HepG2 (cell line): Measurements from ENCODE around the gene NIPAL1. TPM values are rescaled to one million over a fixed set of nuclear protein-coding genes. Genes with fewer than 3 reads are reported as not detected.

Experiments
- BORCS8-MEF2B ChIP-seq: sonication (generic); formaldehyde crosslinking; IDR thresholded peaks from 2 replicates; pipeline ENCODE4 v1.8.0; 2022; ENCODE audit warnings: mild to moderate bottlenecking, missing genetic modification reagents
- KDM2A ChIP-seq: sonication (generic); formaldehyde crosslinking; IDR thresholded peaks from 2 replicates; pipeline ENCODE4 v1.4.0; 2020; ENCODE audit warnings: low read depth, missing genetic modification reagents, borderline replicate concordance
- NAIF1 ChIP-seq: sonication (generic); formaldehyde crosslinking; IDR thresholded peaks from 2 replicates; pipeline ENCODE4 v1.5.0; 2020; ENCODE audit warnings: mild to moderate bottlenecking, missing genetic modification reagents, borderline replicate concordance
- SIX4 ChIP-seq: sonication (generic); formaldehyde crosslinking; IDR thresholded peaks from 2 replicates; pipeline ENCODE4 v1.4.0; 2020; ENCODE audit warnings: missing genetic modification reagents
- SOX5 ChIP-seq: IDR thresholded peaks from 2 replicates; pipeline ENCODE4 v1.6.1; 2016; ENCODE audit warnings: borderline replicate concordance
- ZNF558 ChIP-seq: sonication (generic); formaldehyde crosslinking; IDR thresholded peaks from 2 replicates; pipeline ENCODE4 v1.9.0; 2022; ENCODE audit warnings: mild to moderate bottlenecking, missing genetic modification reagents, borderline replicate concordance
- polyA plus RNA-seq, 8 experiments: library from polyadenylated mRNA; depleted of rRNA in 3 of 8; stranded (reverse) in 7 of 8; unstranded in 1 of 8; fragments of >200 nt; fragmentation: Illumina TruSeq in 4 of 8; extraction: Trizol in 4 of 8; gene quantifications; 2 replicates each; pipeline versions ENCODE4 v1.2.1 to v1.2.3, GENCODE V29; 2011 to 2016; ENCODE audit warnings: low read depth in 4 of 8, missing spikeins in 1 of 8, mixed read lengths in 1 of 8; ENCODE audit not compliant: insufficient read depth in 1 of 8
- total RNA-seq, 5 experiments: library from RNA; depleted of rRNA; stranded (reverse); fragments of >200 nt; fragmentation: Illumina TruSeq; extraction: Trizol; gene quantifications; 2 replicates each; pipeline ENCODE4 v1.2.3, GENCODE V29; 2016; ENCODE audit warnings: low read depth in 1 of 5
- TF ChIP-seq, protein P1 (sequence below): sonication (generic); formaldehyde crosslinking; IDR thresholded peaks from 2 replicates; pipeline ENCODE4 v1.8.0; 2022; ENCODE audit warnings: mild to moderate bottlenecking, missing genetic modification reagents, borderline replicate concordance
- TF ChIP-seq, protein P2 (sequence below): sonication (generic); formaldehyde crosslinking; IDR thresholded peaks from 2 replicates; pipeline ENCODE4 v1.4.0; 2020; ENCODE audit warnings: mild to moderate bottlenecking, missing genetic modification reagents
- TF ChIP-seq, protein P3 (sequence below): sonication (generic); formaldehyde crosslinking; IDR thresholded peaks from 2 replicates; pipeline ENCODE4 v1.5.0; 2020; ENCODE audit warnings: mild to moderate bottlenecking, missing genetic modification reagents, borderline replicate concordance
- TF ChIP-seq, protein P4 (sequence below): sonication (generic); formaldehyde crosslinking; IDR thresholded peaks from 2 replicates; pipeline ENCODE4 v1.4.0; 2020; ENCODE audit warnings: missing genetic modification reagents, borderline replicate concordance

The NIPAL1 gene
- total and polyA plus RNA-seq, 2 of the 13 experiments (the other 11 are each of a cell fraction or from before 2014, with no cell fraction given) = 1.4 to 3.4 TPM

DNA sequence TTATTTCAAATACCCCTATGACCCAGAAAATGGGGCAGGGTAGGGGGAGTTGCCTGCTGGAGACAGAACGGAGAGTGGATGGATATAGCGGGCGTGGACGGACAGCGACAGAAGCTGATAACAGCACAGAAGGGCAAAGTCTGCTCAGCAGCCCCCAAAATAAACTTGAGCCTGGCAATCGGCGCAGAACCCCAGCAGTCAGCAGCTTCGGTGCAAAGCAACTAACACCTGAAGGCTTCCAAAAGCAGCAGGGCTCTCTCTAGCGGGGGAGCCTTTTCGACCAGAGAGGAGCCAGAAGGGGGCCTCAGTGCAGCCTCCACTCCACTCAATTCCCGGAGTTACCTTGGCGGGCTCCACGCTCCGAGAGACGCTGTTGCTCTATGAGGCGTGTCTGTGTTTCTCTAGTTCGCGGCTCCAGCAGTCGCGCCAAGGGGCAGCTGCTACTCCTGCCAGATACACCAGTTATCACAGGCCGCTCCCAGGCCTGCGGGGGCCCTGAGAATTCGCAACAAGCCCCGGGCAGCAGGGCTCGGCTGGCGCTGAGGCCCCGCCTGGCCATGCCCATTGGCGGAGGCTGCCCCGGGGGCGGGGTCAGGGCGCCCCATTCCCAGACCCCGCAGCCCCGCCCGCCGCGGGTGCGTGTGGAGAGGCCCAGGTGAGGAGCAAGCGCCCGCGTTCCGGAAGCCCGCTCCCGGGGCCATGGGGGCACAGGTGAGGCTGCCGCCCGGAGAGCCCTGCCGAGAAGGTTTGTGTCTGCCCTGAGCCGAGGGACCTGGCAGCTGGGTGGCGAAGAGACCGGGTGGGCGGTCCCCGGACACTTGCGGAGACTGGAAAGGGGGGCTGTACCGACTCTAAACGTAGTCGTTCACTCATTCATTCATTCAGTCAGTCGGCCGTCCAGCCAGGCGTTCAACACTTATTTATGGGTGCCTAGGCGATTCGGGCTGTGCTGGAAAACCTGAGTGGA lies at the start of gene NIPAL1, which contains the start of gene CNGA1 (continued):
- TF ChIP-seq, protein P1, sequence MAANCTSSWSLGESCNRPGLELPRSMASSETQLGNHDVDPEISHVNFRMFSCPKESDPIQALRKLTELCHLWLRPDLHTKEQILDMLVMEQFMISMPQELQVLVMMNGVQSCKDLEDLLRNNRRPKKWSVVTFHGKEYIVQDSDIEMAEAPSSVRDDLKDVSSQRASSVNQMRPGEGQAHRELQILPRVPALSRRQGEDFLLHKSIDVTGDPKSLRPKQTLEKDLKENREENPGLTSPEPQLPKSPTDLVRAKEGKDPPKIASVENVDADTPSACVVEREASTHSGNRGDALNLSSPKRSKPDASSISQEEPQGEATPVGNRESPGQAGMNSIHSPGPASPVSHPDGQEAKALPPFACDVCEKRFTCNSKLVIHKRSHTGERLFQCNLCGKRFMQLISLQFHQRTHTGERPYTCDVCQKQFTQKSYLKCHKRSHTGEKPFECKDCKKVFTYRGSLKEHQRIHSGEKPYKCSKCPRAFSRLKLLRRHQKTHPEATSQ = no peak; the same call in 1 of the 2 replicates
- TF ChIP-seq BORCS8-MEF2B (no peak), NAIF1 (no peak), ZNF558 (CRISPR knock-in tag) (no peak; the same call in 1 of the 2 replicates), KDM2A (CRISPR knock-in tag) (no peak), SOX5 (CRISPR knock-in tag) (peak; percentile 11; the same call in 1 of the 2 replicates), SIX4 (no peak)
- TF ChIP-seq, protein P2, sequence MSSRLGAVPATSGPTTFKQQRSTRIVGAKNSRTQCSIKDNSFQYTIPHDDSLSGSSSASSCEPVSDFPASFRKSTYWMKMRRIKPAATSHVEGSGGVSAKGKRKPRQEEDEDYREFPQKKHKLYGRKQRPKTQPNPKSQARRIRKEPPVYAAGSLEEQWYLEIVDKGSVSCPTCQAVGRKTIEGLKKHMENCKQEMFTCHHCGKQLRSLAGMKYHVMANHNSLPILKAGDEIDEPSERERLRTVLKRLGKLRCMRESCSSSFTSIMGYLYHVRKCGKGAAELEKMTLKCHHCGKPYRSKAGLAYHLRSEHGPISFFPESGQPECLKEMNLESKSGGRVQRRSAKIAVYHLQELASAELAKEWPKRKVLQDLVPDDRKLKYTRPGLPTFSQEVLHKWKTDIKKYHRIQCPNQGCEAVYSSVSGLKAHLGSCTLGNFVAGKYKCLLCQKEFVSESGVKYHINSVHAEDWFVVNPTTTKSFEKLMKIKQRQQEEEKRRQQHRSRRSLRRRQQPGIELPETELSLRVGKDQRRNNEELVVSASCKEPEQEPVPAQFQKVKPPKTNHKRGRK (CRISPR knock-in tag) = no peak
- TF ChIP-seq, protein P3, sequence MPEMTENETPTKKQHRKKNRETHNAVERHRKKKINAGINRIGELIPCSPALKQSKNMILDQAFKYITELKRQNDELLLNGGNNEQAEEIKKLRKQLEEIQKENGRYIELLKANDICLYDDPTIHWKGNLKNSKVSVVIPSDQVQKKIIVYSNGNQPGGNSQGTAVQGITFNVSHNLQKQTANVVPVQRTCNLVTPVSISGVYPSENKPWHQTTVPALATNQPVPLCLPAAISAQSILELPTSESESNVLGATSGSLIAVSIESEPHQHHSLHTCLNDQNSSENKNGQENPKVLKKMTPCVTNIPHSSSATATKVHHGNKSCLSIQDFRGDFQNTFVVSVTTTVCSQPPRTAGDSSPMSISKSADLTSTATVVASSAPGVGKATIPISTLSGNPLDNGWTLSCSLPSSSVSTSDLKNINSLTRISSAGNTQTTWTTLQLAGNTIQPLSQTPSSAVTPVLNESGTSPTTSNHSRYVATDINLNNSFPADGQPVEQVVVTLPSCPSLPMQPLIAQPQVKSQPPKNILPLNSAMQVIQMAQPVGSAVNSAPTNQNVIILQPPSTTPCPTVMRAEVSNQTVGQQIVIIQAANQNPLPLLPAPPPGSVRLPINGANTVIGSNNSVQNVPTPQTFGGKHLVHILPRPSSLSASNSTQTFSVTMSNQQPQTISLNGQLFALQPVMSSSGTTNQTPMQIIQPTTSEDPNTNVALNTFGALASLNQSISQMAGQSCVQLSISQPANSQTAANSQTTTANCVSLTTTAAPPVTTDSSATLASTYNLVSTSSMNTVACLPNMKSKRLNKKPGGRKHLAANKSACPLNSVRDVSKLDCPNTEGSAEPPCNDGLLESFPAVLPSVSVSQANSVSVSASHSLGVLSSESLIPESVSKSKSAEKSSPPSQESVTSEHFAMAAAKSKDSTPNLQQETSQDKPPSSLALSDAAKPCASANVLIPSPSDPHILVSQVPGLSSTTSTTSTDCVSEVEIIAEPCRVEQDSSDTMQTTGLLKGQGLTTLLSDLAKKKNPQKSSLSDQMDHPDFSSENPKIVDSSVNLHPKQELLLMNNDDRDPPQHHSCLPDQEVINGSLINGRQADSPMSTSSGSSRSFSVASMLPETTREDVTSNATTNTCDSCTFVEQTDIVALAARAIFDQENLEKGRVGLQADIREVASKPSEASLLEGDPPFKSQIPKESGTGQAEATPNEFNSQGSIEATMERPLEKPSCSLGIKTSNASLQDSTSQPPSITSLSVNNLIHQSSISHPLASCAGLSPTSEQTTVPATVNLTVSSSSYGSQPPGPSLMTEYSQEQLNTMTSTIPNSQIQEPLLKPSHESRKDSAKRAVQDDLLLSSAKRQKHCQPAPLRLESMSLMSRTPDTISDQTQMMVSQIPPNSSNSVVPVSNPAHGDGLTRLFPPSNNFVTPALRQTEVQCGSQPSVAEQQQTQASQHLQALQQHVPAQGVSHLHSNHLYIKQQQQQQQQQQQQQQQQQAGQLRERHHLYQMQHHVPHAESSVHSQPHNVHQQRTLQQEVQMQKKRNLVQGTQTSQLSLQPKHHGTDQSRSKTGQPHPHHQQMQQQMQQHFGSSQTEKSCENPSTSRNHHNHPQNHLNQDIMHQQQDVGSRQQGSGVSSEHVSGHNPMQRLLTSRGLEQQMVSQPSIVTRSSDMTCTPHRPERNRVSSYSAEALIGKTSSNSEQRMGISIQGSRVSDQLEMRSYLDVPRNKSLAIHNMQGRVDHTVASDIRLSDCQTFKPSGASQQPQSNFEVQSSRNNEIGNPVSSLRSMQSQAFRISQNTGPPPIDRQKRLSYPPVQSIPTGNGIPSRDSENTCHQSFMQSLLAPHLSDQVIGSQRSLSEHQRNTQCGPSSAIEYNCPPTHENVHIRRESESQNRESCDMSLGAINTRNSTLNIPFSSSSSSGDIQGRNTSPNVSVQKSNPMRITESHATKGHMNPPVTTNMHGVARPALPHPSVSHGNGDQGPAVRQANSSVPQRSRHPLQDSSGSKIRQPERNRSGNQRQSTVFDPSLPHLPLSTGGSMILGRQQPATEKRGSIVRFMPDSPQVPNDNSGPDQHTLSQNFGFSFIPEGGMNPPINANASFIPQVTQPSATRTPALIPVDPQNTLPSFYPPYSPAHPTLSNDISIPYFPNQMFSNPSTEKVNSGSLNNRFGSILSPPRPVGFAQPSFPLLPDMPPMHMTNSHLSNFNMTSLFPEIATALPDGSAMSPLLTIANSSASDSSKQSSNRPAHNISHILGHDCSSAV = no peak
- TF ChIP-seq, protein P4, sequence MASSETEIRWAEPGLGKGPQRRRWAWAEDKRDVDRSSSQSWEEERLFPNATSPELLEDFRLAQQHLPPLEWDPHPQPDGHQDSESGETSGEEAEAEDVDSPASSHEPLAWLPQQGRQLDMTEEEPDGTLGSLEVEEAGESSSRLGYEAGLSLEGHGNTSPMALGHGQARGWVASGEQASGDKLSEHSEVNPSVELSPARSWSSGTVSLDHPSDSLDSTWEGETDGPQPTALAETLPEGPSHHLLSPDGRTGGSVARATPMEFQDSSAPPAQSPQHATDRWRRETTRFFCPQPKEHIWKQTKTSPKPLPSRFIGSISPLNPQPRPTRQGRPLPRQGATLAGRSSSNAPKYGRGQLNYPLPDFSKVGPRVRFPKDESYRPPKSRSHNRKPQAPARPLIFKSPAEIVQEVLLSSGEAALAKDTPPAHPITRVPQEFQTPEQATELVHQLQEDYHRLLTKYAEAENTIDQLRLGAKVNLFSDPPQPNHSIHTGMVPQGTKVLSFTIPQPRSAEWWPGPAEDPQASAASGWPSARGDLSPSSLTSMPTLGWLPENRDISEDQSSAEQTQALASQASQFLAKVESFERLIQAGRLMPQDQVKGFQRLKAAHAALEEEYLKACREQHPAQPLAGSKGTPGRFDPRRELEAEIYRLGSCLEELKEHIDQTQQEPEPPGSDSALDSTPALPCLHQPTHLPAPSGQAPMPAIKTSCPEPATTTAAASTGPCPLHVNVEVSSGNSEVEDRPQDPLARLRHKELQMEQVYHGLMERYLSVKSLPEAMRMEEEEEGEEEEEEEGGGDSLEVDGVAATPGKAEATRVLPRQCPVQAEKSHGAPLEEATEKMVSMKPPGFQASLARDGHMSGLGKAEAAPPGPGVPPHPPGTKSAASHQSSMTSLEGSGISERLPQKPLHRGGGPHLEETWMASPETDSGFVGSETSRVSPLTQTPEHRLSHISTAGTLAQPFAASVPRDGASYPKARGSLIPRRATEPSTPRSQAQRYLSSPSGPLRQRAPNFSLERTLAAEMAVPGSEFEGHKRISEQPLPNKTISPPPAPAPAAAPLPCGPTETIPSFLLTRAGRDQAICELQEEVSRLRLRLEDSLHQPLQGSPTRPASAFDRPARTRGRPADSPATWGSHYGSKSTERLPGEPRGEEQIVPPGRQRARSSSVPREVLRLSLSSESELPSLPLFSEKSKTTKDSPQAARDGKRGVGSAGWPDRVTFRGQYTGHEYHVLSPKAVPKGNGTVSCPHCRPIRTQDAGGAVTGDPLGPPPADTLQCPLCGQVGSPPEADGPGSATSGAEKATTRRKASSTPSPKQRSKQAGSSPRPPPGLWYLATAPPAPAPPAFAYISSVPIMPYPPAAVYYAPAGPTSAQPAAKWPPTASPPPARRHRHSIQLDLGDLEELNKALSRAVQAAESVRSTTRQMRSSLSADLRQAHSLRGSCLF = no peak
